Keratinocyte (primary cell): ENCODE measurements around the gene SCRN2. TPM values are rescaled to one million over a fixed set of nuclear protein-coding genes. Genes with fewer than 3 reads are reported as not detected.

Source experiments
- DNase-seq: peaks from one replicate; pipeline ENCODE4 v3.0.0-alpha.2; 2011; ENCODE audit warnings: low read depth, missing footprints, low spot score
- FAIRE-seq: peaks from 2 replicates; lab custom pipeline; 2011; peaks lifted over from hg19 to GRCh38; lab: Jason Lieb, UNC
- H2AFZ ChIP-seq: 2 replicates; pipeline ENCODE4 v1.6.0; 2012; ENCODE audit warnings: low read length, control low read depth, inconsistent platforms; ENCODE audit not compliant: control insufficient read depth
- H3K27ac ChIP-seq: 2 replicates; pipeline ENCODE4 v1.5.1; 2011; ENCODE audit warnings: low read length; ENCODE audit not compliant: control insufficient read depth, insufficient read depth
- H3K27me3 ChIP-seq: 3 replicates; pipeline ENCODE4 v1.6.0; 2011; ENCODE audit warnings: low read length; ENCODE audit not compliant: control insufficient read depth, insufficient read depth; ENCODE audit errors: extremely low read depth
- H3K36me3 ChIP-seq, 2 experiments: 2 replicates in 1 of 2; 3 replicates in 1 of 2; pipeline ENCODE4 v1.5.1; 2011; ENCODE audit warnings: low read length in 2 of 2, mild to moderate bottlenecking in 1 of 2; ENCODE audit not compliant: control insufficient read depth in 2 of 2, insufficient read depth in 2 of 2; ENCODE audit errors: extremely low read depth in 1 of 2
- H3K4me1 ChIP-seq: 3 replicates; pipeline ENCODE4 v1.5.1; 2011; ENCODE audit warnings: low read length; ENCODE audit not compliant: control insufficient read depth, insufficient read depth; ENCODE audit errors: extremely low read depth
- H3K4me2 ChIP-seq: 3 replicates; pipeline ENCODE4 v1.6.0; 2011; ENCODE audit warnings: low read depth, low read length; ENCODE audit not compliant: control insufficient read depth, insufficient read depth; ENCODE audit errors: extremely low read depth
- H3K4me3 ChIP-seq, 3 experiments: fragments of 200-600 bp in 1 of 3; sonication (generic) in 1 of 3; 2 replicates in 2 of 3; 3 replicates in 1 of 3; pipeline ENCODE4 v1.5.1; 2011 to 2016; ENCODE audit warnings: low read length in 3 of 3, mild to moderate bottlenecking in 3 of 3, control low read depth in 2 of 3, inconsistent platforms in 1 of 3, low read depth in 1 of 3, mixed read lengths in 1 of 3, mixed run types in 1 of 3, moderate library complexity in 1 of 3; ENCODE audit not compliant: control insufficient read depth in 2 of 3, insufficient read depth in 2 of 3; ENCODE audit errors: extremely low read depth in 1 of 3
- H3K79me2 ChIP-seq: 2 replicates; pipeline ENCODE4 v1.6.0; 2012; ENCODE audit warnings: low read length; ENCODE audit not compliant: control insufficient read depth, insufficient read depth
- H3K9ac ChIP-seq: 3 replicates; pipeline ENCODE4 v1.6.0; 2011; ENCODE audit warnings: low read length; ENCODE audit not compliant: control insufficient read depth, insufficient read depth; ENCODE audit errors: extremely low read depth
- H3K9me1 ChIP-seq: 3 replicates; pipeline ENCODE4 v1.6.0; 2011; ENCODE audit warnings: low read length; ENCODE audit not compliant: control insufficient read depth, insufficient read depth; ENCODE audit errors: extremely low read depth
- H3K9me3 ChIP-seq: 2 replicates; pipeline ENCODE4 v1.5.1; 2012; ENCODE audit warnings: low read depth, low read length; ENCODE audit not compliant: control insufficient read depth
- H4K20me1 ChIP-seq: 3 replicates; pipeline ENCODE4 v1.6.0; 2011; ENCODE audit warnings: low read length; ENCODE audit not compliant: control insufficient read depth, insufficient read depth; ENCODE audit errors: extremely low read depth
- CTCF ChIP-seq, 3 experiments: IDR thresholded peaks in 1 of 3; conservative IDR thresholded peaks in 1 of 3; optimal IDR thresholded peaks in 1 of 3; 2 replicates in 2 of 3; 3 replicates in 1 of 3; pipeline versions ENCODE3 to v1.5.1; 2011; ENCODE audit warnings: low read length in 3 of 3, mild to moderate bottlenecking in 3 of 3, moderate library complexity in 2 of 3, control low read depth in 1 of 3, inconsistent platforms in 1 of 3; ENCODE audit not compliant: insufficient read depth in 2 of 3; ENCODE audit errors: extremely low read depth in 1 of 3
- EZH2 ChIP-seq: IDR thresholded peaks from one replicate; pipeline ENCODE4 v1.6.1; 2012; ENCODE audit warnings: inconsistent platforms, mild to moderate bottlenecking, low read length, moderate library complexity
- dilution Hi-C: fragments of 300-500 bp; cut with MboI; formaldehyde crosslinking; loops from one replicate; pipeline ENCODE4 v1.7.0; 2020; ENCODE audit warnings: low sequenced_read_pairs; ENCODE audit not compliant: extremely low pct_ligation_motif_present
- polyA plus RNA-seq, 5 experiments: library from polyadenylated mRNA; depleted of rRNA in 3 of 5; stranded (reverse) in 3 of 5; stranded (forward) in 1 of 5; unstranded in 1 of 5; fragments of >200 nt; gene quantifications; 1 replicate in 1 of 5; 2 replicates in 3 of 5; 3 replicates in 1 of 5; pipeline versions ENCODE4 v1.2.1 to v1.2.3, GENCODE V29; 2011 to 2012; ENCODE audit warnings: missing spikeins in 2 of 5, low read depth in 1 of 5, low replicate concordance in 1 of 5

Gene SCRN2
- polyA plus RNA-seq, 1 donor (not counting 4 experiments of a cell fraction or from before 2014, with no cell fraction given) = 17.1 TPM

- Histone ChIP-seq H3K27me3 (no peaks in the 10 kb centered on the region), H3K9me3 (no peaks in the 10 kb centered on the region), H3K4me3 (peak overlapping the region; percentile 78 to 95 (median 88)), H3K27ac (no peak overlapping the region), H3K36me3 (peaks cover 0 to 19% of the 10 kb centered on the region in 2 experiments), H3K4me2 (peak overlapping the region; percentile 96), H3K9ac (peak overlapping the region; percentile 81), H2AFZ (peak overlapping the region; percentile 96), H3K79me2 (peaks cover 5% of the 10 kb centered on the region), H3K9me1 (no peaks in the 10 kb centered on the region), H4K20me1 (no peaks in the 10 kb centered on the region), H3K4me1 (peaks cover 21% of the 10 kb centered on the region)
- TF ChIP-seq EZH2 (no peak), CTCF (optimal IDR thresholded peaks at IDR 0.05 in 1 of 3, IDR thresholded peaks at IDR 0.05 in 1 of 3, conservative IDR thresholded peaks at IDR 0.05 in 1 of 3; ENCODE audit: extremely low read depth in 1 of 3, insufficient read depth in 2 of 3, low read length in 3 of 3) (no peak)
- DNase-seq = no peak
- FAIRE-seq = no peak
- dilution Hi-C loops = no loop called here
Observed at GRCh38 chr17:47840001-47840741, 902 bp downstream of the SCRN2 start.

- no peak for TF ChIP-seq EZH2
- TF ChIP-seq CTCF (optimal IDR thresholded peaks at IDR 0.05 in 1 of 3, IDR thresholded peaks at IDR 0.05 in 1 of 3, conservative IDR thresholded peaks at IDR 0.05 in 1 of 3; ENCODE audit: extremely low read depth in 1 of 3, insufficient read depth in 2 of 3, low read length in 3 of 3) = no peak
- H3K27me3 ChIP-seq = no peaks in the 10 kb centered on the region
- peaks cover 21% of the 10 kb centered on the region for H3K4me1 ChIP-seq
- no peak overlapping the region for H3K4me3 ChIP-seq
- FAIRE-seq = no peak
- peaks cover 0 to 19% of the 10 kb centered on the region in 2 experiments for H3K36me3 ChIP-seq
- H3K27ac ChIP-seq = no peak overlapping the region
- dilution Hi-C loops = no loop called here
- no peak overlapping the region for H2AFZ ChIP-seq
- peaks cover 5% of the 10 kb centered on the region for H3K79me2 ChIP-seq
- H3K4me2 ChIP-seq = no peak overlapping the region
- no peak for DNase-seq
- no peak overlapping the region for H3K9ac ChIP-seq
- no peaks in the 10 kb centered on the region for H3K9me3 ChIP-seq
- no peaks in the 10 kb centered on the region for H3K9me1 ChIP-seq
- H4K20me1 ChIP-seq = no peaks in the 10 kb centered on the region
Observed at GRCh38 chr17:47839071-47839470, 2.0 kb downstream of the SCRN2 start.
